SH-SY5Y (cell line): Measurements from ENCODE around the gene CRIP2.

ENCODE experiments used
- GATA2 ChIP-seq: IDR thresholded peaks from 2 replicates; pipeline ENCODE4 v1.6.1; 2011; ENCODE audit warnings: mild to moderate bottlenecking, low read depth, low read length
- GATA3 ChIP-seq: IDR thresholded peaks from 2 replicates; pipeline ENCODE4 v1.6.1; 2011; ENCODE audit warnings: low read depth, mild to moderate bottlenecking, low read length, moderate library complexity

DNA sequence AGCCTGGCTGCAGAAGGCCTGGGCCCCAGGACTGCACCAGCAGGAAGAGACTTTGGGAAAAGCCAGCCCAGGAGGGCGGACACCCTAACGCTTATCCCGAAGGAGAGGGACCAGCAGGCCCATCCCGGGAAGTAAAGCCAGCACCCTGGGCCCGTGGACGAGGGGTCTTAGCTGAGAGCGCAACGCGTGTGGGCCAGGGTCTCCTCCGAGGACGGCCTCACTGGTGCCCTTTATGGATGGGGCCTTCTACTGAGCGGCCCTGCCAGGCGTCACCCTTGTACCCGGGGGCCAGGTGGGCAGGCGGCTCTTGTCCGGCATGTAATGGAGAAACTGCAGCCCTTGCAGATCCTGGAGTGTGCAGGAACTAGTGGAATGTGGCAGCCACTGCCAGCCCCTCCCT is 30.5 kb downstream of the CRIP2 start:
- TF ChIP-seq GATA2 = no peak
- no peak for TF ChIP-seq GATA3
